Activated CD8-positive, alpha-beta memory T cell treated with anti-CD3 and anti-CD28 coated beads, Interleukin-2, amount 10 ng/mL, durations not matched to agents 7 days and 5 days (primary cell): ENCODE data around the gene TGFBR3. TPM values are rescaled to one million over a fixed set of nuclear protein-coding genes. Genes with fewer than 3 reads are reported as not detected.
"Not testable (repeated sequence)": the region's sequence is repeated elsewhere in the genome, so short reads cannot be mapped to it uniquely, and the experiment has no call there.

Source experiments
- ATAC-seq: fragments of 150-1000 bp; cut with Tn5 transposase; one replicate; pipeline ENCODE4 v1.10.0; 2021; ENCODE audit warnings: moderate library complexity
- CTCF ChIA-PET: fragments of 350-600 bp; sonication (Branson Sonifier 250); formaldehyde crosslinking; loops from one replicate; lab custom pipeline; 2021; ENCODE audit warnings: antibody characterized with exemption; lab: Charles Lee
- DNase-seq: peaks from one replicate; pipeline ENCODE4 v3.0.0-alpha.2; 2020
- H3K27ac Mint-ChIP-seq: one replicate; pipeline ENCODE4 v1.8.0; 2021; ENCODE audit warnings: mild to moderate bottlenecking, mixed read lengths
- H3K27me3 Mint-ChIP-seq: one replicate; pipeline ENCODE4 v1.8.0; 2021; ENCODE audit warnings: mixed read lengths
- H3K36me3 Mint-ChIP-seq: one replicate; pipeline ENCODE4 v1.8.0; 2021; ENCODE audit warnings: mild to moderate bottlenecking, mixed read lengths
- H3K4me1 Mint-ChIP-seq: one replicate; pipeline ENCODE4 v1.8.0; 2021; ENCODE audit warnings: mixed read lengths
- H3K4me3 Mint-ChIP-seq: one replicate; pipeline ENCODE4 v1.8.0; 2021; ENCODE audit warnings: mild to moderate bottlenecking, moderate library complexity, mixed read lengths
- H3K9me3 Mint-ChIP-seq: one replicate; pipeline ENCODE4 v1.8.0; 2022; ENCODE audit warnings: low read depth, mixed read lengths
- total RNA-seq, 2 experiments: library from RNA; stranded (reverse); gene quantifications; one replicate each; pipeline ENCODE4 v1.2.3, GENCODE V29; 2021

TGFBR3 gene
- total RNA-seq, 2 experiments from 2014 or later = 10.4 to 25.8 TPM

- CTCF ChIA-PET = interaction anchor here (1.0 to 1.4 kb wide), 3 partner anchors 14 to 201 kb away, joined by 3 to 5 read pairs (median 3); no protein-coding TSS in a partner anchor
- no peaks in the 10 kb centered on the region for H3K9me3 Mint-ChIP-seq
- H3K27ac Mint-ChIP-seq = no peak overlapping the region
- DNase-seq (no peak), ATAC-seq (no peak)
- H3K4me3 Mint-ChIP-seq = no peak overlapping the region
- peaks cover 21% of the 10 kb centered on the region for H3K36me3 Mint-ChIP-seq
- H3K27me3 Mint-ChIP-seq = no peaks in the 10 kb centered on the region
- peaks cover 37% of the 10 kb centered on the region for H3K4me1 Mint-ChIP-seq
Measured at GRCh38 chr1:91683598-91683951, 202.4 kb downstream of the TGFBR3 start.

- no peaks in the 10 kb centered on the region for H3K27me3 Mint-ChIP-seq
- peaks cover 37% of the 10 kb centered on the region for H3K4me1 Mint-ChIP-seq
- no peak for DNase-seq
- peaks cover 21% of the 10 kb centered on the region for H3K36me3 Mint-ChIP-seq
- CTCF ChIA-PET = interaction anchor here (1.2 to 1.4 kb wide), 2 partner anchors 153 to 201 kb away, joined by 3 to 5 read pairs; no protein-coding TSS in a partner anchor
- no peak overlapping the region for H3K27ac Mint-ChIP-seq
- H3K4me3 Mint-ChIP-seq = no peak overlapping the region
- H3K9me3 Mint-ChIP-seq = no peaks in the 10 kb centered on the region
- no peak for ATAC-seq
Measured at GRCh38 chr1:91682882-91683597, 202.9 kb downstream of the TGFBR3 start.

- H3K4me3 Mint-ChIP-seq = no peak overlapping the region
- DNase-seq (no peak), ATAC-seq (no peak)
- peaks cover 27% of the 10 kb centered on the region for H3K4me1 Mint-ChIP-seq
- no peaks in the 10 kb centered on the region for H3K9me3 Mint-ChIP-seq
- CTCF ChIA-PET = interaction anchor here (1.3 kb wide), 1 partner anchor 24 kb away, joined by 4 read pairs; no protein-coding TSS in a partner anchor
- no peak overlapping the region for H3K27ac Mint-ChIP-seq
- H3K27me3 Mint-ChIP-seq = no peaks in the 10 kb centered on the region
- H3K36me3 Mint-ChIP-seq = peaks cover 16% of the 10 kb centered on the region
Measured at GRCh38 chr1:91680556-91681155, 205.3 kb downstream of the TGFBR3 start.

- Mint-ChIP-seq H3K36me3 (peaks cover 12% of the 10 kb centered on the region), H3K27ac (no peak overlapping the region), H3K27me3 (no peaks in the 10 kb centered on the region), H3K9me3 (no peaks in the 10 kb centered on the region), H3K4me1 (peaks cover 15% of the 10 kb centered on the region), H3K4me3 (no peak overlapping the region)
- no peak for ATAC-seq
- no peak for DNase-seq
- CTCF ChIA-PET = interaction anchor here (1.2 kb wide), 1 partner anchor 9 kb away, joined by 3 read pairs; no protein-coding TSS in a partner anchor
Measured at GRCh38 chr1:91679446-91679845, 206.5 kb downstream of the TGFBR3 start.

GRCh38 chr1:91676030-91676429 is 209.9 kb downstream of the TGFBR3 start:
- peaks cover 13% of the 10 kb centered on the region for H3K36me3 Mint-ChIP-seq
- H3K4me3 Mint-ChIP-seq = no peak overlapping the region
- H3K27ac Mint-ChIP-seq = no peak overlapping the region
- DNase-seq (no peak), ATAC-seq (no peak)
- H3K9me3 Mint-ChIP-seq = peaks cover 2% of the 10 kb centered on the region
- CTCF ChIA-PET = no interaction called here
- H3K27me3 Mint-ChIP-seq = no peaks in the 10 kb centered on the region
- H3K4me1 Mint-ChIP-seq = peaks cover 19% of the 10 kb centered on the region

GRCh38 chr1:91674107-91674506 is 211.8 kb downstream of the TGFBR3 start:
- Mint-ChIP-seq H3K4me3 (no peak overlapping the region), H3K27ac (no peak overlapping the region), H3K4me1 (peaks cover 25% of the 10 kb centered on the region), H3K36me3 (peaks cover 17% of the 10 kb centered on the region), H3K9me3 (peaks cover 8% of the 10 kb centered on the region), H3K27me3 (no peaks in the 10 kb centered on the region)
- CTCF ChIA-PET = no interaction called here
- ATAC-seq (no peak), DNase-seq (no peak)

- ATAC-seq = no peak
- H3K9me3 Mint-ChIP-seq = peaks cover 8% of the 10 kb centered on the region
- CTCF ChIA-PET = no interaction called here
- H3K27ac Mint-ChIP-seq = no peak overlapping the region
- no peaks in the 10 kb centered on the region for H3K27me3 Mint-ChIP-seq
- DNase-seq = no peak
- peaks cover 25% of the 10 kb centered on the region for H3K4me1 Mint-ChIP-seq
- H3K36me3 Mint-ChIP-seq = peaks cover 17% of the 10 kb centered on the region
- H3K4me3 Mint-ChIP-seq = no peak overlapping the region
Measured at GRCh38 chr1:91673613-91674012, 212.3 kb downstream of the TGFBR3 start.

- no peak for DNase-seq
- Mint-ChIP-seq H3K27ac (peak overlapping the region; percentile 30), H3K27me3 (no peaks in the 10 kb centered on the region), H3K4me1 (peaks cover 28% of the 10 kb centered on the region), H3K36me3 (peaks cover 19% of the 10 kb centered on the region), H3K9me3 (peaks cover 8% of the 10 kb centered on the region), H3K4me3 (no peak overlapping the region)
- CTCF ChIA-PET = interaction anchor here (1.5 kb wide), 1 partner anchor 53 kb away, joined by 4 read pairs; no protein-coding TSS in a partner anchor
- ATAC-seq = peak; percentile 42
Measured at GRCh38 chr1:91672601-91673161, 213.3 kb downstream of the TGFBR3 start.

- H3K27ac Mint-ChIP-seq = no peak overlapping the region
- ATAC-seq (no peak), DNase-seq (no peak)
- H3K36me3 Mint-ChIP-seq = peaks cover 20% of the 10 kb centered on the region
- no peak overlapping the region for H3K4me3 Mint-ChIP-seq
- H3K9me3 Mint-ChIP-seq = peaks cover 8% of the 10 kb centered on the region
- CTCF ChIA-PET = no interaction called here
- peaks cover 28% of the 10 kb centered on the region for H3K4me1 Mint-ChIP-seq
- H3K27me3 Mint-ChIP-seq = no peaks in the 10 kb centered on the region
Measured at GRCh38 chr1:91670781-91671180, 215.2 kb downstream of the TGFBR3 start.

GRCh38 chr1:91669584-91670350 is 216.2 kb downstream of the TGFBR3 start:
- CTCF ChIA-PET = no interaction called here
- H3K36me3 Mint-ChIP-seq = peaks cover 20% of the 10 kb centered on the region
- peaks cover 8% of the 10 kb centered on the region for H3K9me3 Mint-ChIP-seq
- H3K4me3 Mint-ChIP-seq = no peak overlapping the region
- ATAC-seq = no peak
- no peaks in the 10 kb centered on the region for H3K27me3 Mint-ChIP-seq
- no peak for DNase-seq
- H3K4me1 Mint-ChIP-seq = peaks cover 28% of the 10 kb centered on the region
- no peak overlapping the region for H3K27ac Mint-ChIP-seq

- peaks cover 12% of the 10 kb centered on the region for H3K36me3 Mint-ChIP-seq
- DNase-seq, H3K4me1 Mint-ChIP-seq, H3K27me3 Mint-ChIP-seq, H3K9me3 Mint-ChIP-seq, CTCF ChIA-PET, H3K27ac Mint-ChIP-seq, H3K4me3 Mint-ChIP-seq, ATAC-seq: not testable (repeated sequence)
Measured at GRCh38 chr1:91666651-91667050, 219.3 kb downstream of the TGFBR3 start.

- H3K4me3 Mint-ChIP-seq = no peak overlapping the region
- ATAC-seq (no peak), DNase-seq (no peak)
- H3K9me3 Mint-ChIP-seq = peaks cover 13% of the 10 kb centered on the region
- CTCF ChIA-PET = no interaction called here
- no peaks in the 10 kb centered on the region for H3K4me1 Mint-ChIP-seq
- H3K36me3 Mint-ChIP-seq = peaks cover 9% of the 10 kb centered on the region
- no peak overlapping the region for H3K27ac Mint-ChIP-seq
- no peaks in the 10 kb centered on the region for H3K27me3 Mint-ChIP-seq
Measured at GRCh38 chr1:91661121-91661520, 224.8 kb downstream of the TGFBR3 start.

- ATAC-seq = no peak
- H3K9me3 Mint-ChIP-seq = peaks cover 13% of the 10 kb centered on the region
- H3K27ac Mint-ChIP-seq = no peak overlapping the region
- CTCF ChIA-PET = no interaction called here
- peaks cover 9% of the 10 kb centered on the region for H3K36me3 Mint-ChIP-seq
- no peak for DNase-seq
- no peaks in the 10 kb centered on the region for H3K4me1 Mint-ChIP-seq
- H3K4me3 Mint-ChIP-seq = no peak overlapping the region
- H3K27me3 Mint-ChIP-seq = no peaks in the 10 kb centered on the region
Measured at GRCh38 chr1:91660708-91661107, 225.2 kb downstream of the TGFBR3 start.
